CD14-positive monocyte (primary cell): ENCODE data around the gene RNF13. TPM values are rescaled to one million over a fixed set of nuclear protein-coding genes. Genes with fewer than 3 reads are reported as not detected.

Source experiments
- DNase-seq, 3 donors: peaks; one replicate each; pipeline ENCODE4 v3.0.0-alpha.2; 2011 to 2022
- H2AFZ ChIP-seq: 2 replicates; pipeline ENCODE4 v1.6.0; 2012; ENCODE audit warnings: mild to moderate bottlenecking, low read depth, low read length, inconsistent platforms; ENCODE audit not compliant: insufficient read depth, poor library complexity, severe bottlenecking
- H3K27ac ChIP-seq, 2 donors: 1 replicate in 1 of 2; 2 replicates in 1 of 2; pipeline ENCODE4 v1.5.1; 2012 to 2013; ENCODE audit warnings: low read length in 2 of 2, control low read depth in 1 of 2, inconsistent platforms in 1 of 2, low read depth in 1 of 2, mild to moderate bottlenecking in 1 of 2
- H3K27me3 ChIP-seq, 2 donors: one replicate each; pipeline versions ENCODE4 v1.6.0 to v1.6.1; 2011 to 2013; ENCODE audit warnings: low read length in 2 of 2; ENCODE audit not compliant: control insufficient read depth in 2 of 2, insufficient read depth in 2 of 2
- H3K36me3 ChIP-seq, 2 donors: replicated peaks in 1 of 2; 1 replicate in 1 of 2; 2 replicates in 1 of 2; pipeline versions ENCODE4 v1.5.1 to v1.6.1; 2012 to 2013; ENCODE audit warnings: low read length in 2 of 2, control low read depth in 1 of 2, inconsistent platforms in 1 of 2, mild to moderate bottlenecking in 1 of 2; ENCODE audit not compliant: insufficient read depth in 2 of 2, control insufficient read depth in 1 of 2
- H3K4me1 ChIP-seq, 2 donors: 1 replicate in 1 of 2; 2 replicates in 1 of 2; pipeline versions ENCODE4 v1.5.1 to v1.6.1; 2012 to 2013; ENCODE audit warnings: low read length in 2 of 2, control low read depth in 1 of 2, inconsistent platforms in 1 of 2, mild to moderate bottlenecking in 1 of 2, moderate library complexity in 1 of 2; ENCODE audit not compliant: insufficient read depth in 2 of 2, control insufficient read depth in 1 of 2
- H3K4me2 ChIP-seq: replicated peaks from 2 replicates; pipeline ENCODE3; 2012; ENCODE audit warnings: low read length, moderate library complexity, mild to moderate bottlenecking; ENCODE audit not compliant: poor library complexity, severe bottlenecking; ENCODE audit errors: extremely low read depth
- H3K4me3 ChIP-seq, 3 experiments: fragments of 200-600 bp in 1 of 3; sonication (generic) in 1 of 3; replicated peaks in 1 of 3; 1 replicate in 2 of 3; 2 replicates in 1 of 3; pipeline ENCODE4 v1.5.1; 2011 to 2013; ENCODE audit warnings: low read length in 3 of 3, mild to moderate bottlenecking in 3 of 3, control low read depth in 2 of 3, low read depth in 2 of 3, inconsistent platforms in 1 of 3, moderate library complexity in 1 of 3
- H3K79me2 ChIP-seq: 2 replicates; pipeline ENCODE4 v1.6.0; 2012; ENCODE audit warnings: mild to moderate bottlenecking, control low read depth, inconsistent platforms, low read length, moderate library complexity; ENCODE audit not compliant: insufficient read depth
- H3K9ac ChIP-seq: 2 replicates; pipeline ENCODE4 v1.6.0; 2017; ENCODE audit warnings: low read length, mild to moderate bottlenecking; ENCODE audit not compliant: insufficient read depth, poor library complexity, severe bottlenecking
- H3K9me3 ChIP-seq, 2 donors: replicated peaks in 1 of 2; 1 replicate in 1 of 2; 2 replicates in 1 of 2; pipeline versions ENCODE4 v1.5.1 to v1.6.1; 2012 to 2013; ENCODE audit warnings: low read length in 2 of 2, control low read depth in 1 of 2; ENCODE audit not compliant: control insufficient read depth in 1 of 2, insufficient read depth in 1 of 2
- H4K20me1 ChIP-seq: 2 replicates; pipeline ENCODE4 v1.6.0; 2012; ENCODE audit warnings: mild to moderate bottlenecking, low read length, control low read depth, moderate library complexity; ENCODE audit not compliant: insufficient read depth
- H3K27ac Mint-ChIP-seq, 7 donors: one replicate each; pipeline ENCODE4 v1.8.0; 2020; ENCODE audit warnings: mild to moderate bottlenecking in 7 of 7, mixed read lengths in 7 of 7, moderate library complexity in 6 of 7, inconsistent platforms in 2 of 7
- H3K27me3 Mint-ChIP-seq, 3 donors: one replicate each; pipeline ENCODE4 v1.8.0; 2021 to 2022; ENCODE audit warnings: low read depth in 3 of 3, mild to moderate bottlenecking in 3 of 3, mixed read lengths in 3 of 3, moderate library complexity in 3 of 3, inconsistent platforms in 1 of 3
- H3K36me3 Mint-ChIP-seq, 2 donors: one replicate each; pipeline ENCODE4 v1.8.0; 2020; ENCODE audit warnings: mixed read lengths in 2 of 2, inconsistent platforms in 1 of 2, mild to moderate bottlenecking in 1 of 2
- H3K4me1 Mint-ChIP-seq: one replicate; pipeline ENCODE4 v1.8.0; 2020; ENCODE audit warnings: mild to moderate bottlenecking, mixed read lengths
- H3K4me3 Mint-ChIP-seq, 2 donors: one replicate each; pipeline ENCODE4 v1.8.0; 2020; ENCODE audit warnings: mild to moderate bottlenecking in 2 of 2, mixed read lengths in 2 of 2, moderate library complexity in 1 of 2
- H3K9me3 Mint-ChIP-seq, 7 donors: one replicate each; pipeline ENCODE4 v1.8.0; 2020 to 2022; ENCODE audit warnings: mixed read lengths in 7 of 7, mild to moderate bottlenecking in 6 of 7, moderate library complexity in 6 of 7, inconsistent platforms in 2 of 7
- WGBS: methylation state at CpG from one replicate; pipeline ENCODE4 v1.1.5; 2013; ENCODE audit warnings: missing lambda C conversion rate; ENCODE audit not compliant: insufficient coverage; 5-methylcytosine and 5-hydroxymethylcytosine counted together
- intact Hi-C, 2 donors: fragments of 100-400 bp; cut with micrococcal nuclease; formaldehyde crosslinking; loops; one replicate each; pipeline versions ENCODE4 v1.15.0 to v1.15.1; 2023
- polyA plus RNA-seq, 3 donors: library from polyadenylated mRNA; depleted of rRNA in 1 of 3; unstranded in 2 of 3; stranded (reverse) in 1 of 3; fragments of 300-500 nt in 2 of 3; fragments of >200 nt in 1 of 3; fragmentation: Illumina TruSeq in 2 of 3; gene quantifications; 1 replicate in 2 of 3; 2 replicates in 1 of 3; pipeline ENCODE4 v1.2.3, GENCODE V29; 2012 to 2021
- TF ChIP-seq, protein P1 (sequence below): fragments of 200-600 bp; IDR thresholded peaks from one replicate; pipeline ENCODE4 v1.8.0; 2022; ENCODE audit warnings: antibody characterized with exemption, mild to moderate bottlenecking

Gene RNF13
- polyA plus RNA-seq, 3 donors = 95.4 to 481 (median 462) TPM

DNA sequence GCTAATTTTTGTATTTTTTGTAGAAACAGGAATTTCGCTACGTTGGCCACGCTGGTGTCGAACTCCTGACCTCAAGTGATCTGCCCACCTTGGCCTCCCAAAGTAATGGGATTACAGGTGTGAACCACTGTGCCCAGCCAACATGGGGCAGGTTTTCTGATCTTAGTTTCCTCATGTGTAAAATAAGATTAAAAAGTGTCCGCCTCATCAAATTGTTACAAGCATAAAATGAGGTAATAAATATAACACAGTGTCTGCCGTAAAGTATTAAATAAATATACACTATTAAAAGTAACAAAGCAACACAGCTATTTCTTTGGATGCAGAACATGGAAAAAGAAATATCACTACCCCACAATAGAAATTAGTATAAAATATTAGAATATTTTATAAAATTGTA, 44.3 kb upstream of the RNF13 start:
- DNase-seq = no peak
- Mint-ChIP-seq H3K4me1 (no peaks in the 10 kb centered on the region), H3K4me3 (no peak overlapping the region), H3K27ac (no peak overlapping the region), H3K27me3 (peaks cover 1 to 9% (median 7%) of the 10 kb centered on the region in 3 donors), H3K9me3 (no peaks in the 10 kb centered on the region), H3K36me3 (no peaks in the 10 kb centered on the region)
- Histone ChIP-seq H3K9me3 (no peaks in the 10 kb centered on the region), H4K20me1 (no peaks in the 10 kb centered on the region), H3K4me1 (no peaks in the 10 kb centered on the region), H3K27ac (no peak overlapping the region), H3K79me2 (no peaks in the 10 kb centered on the region), H3K4me3 (no peak overlapping the region), H3K27me3 (peaks cover 2 to 4% of the 10 kb centered on the region in 2 donors), H3K9ac (no peak overlapping the region), H3K36me3 (no peaks in the 10 kb centered on the region), H3K4me2 (no peak overlapping the region), H2AFZ (no peak overlapping the region)
- intact Hi-C loops = no loop called here
- TF ChIP-seq, protein P1, sequence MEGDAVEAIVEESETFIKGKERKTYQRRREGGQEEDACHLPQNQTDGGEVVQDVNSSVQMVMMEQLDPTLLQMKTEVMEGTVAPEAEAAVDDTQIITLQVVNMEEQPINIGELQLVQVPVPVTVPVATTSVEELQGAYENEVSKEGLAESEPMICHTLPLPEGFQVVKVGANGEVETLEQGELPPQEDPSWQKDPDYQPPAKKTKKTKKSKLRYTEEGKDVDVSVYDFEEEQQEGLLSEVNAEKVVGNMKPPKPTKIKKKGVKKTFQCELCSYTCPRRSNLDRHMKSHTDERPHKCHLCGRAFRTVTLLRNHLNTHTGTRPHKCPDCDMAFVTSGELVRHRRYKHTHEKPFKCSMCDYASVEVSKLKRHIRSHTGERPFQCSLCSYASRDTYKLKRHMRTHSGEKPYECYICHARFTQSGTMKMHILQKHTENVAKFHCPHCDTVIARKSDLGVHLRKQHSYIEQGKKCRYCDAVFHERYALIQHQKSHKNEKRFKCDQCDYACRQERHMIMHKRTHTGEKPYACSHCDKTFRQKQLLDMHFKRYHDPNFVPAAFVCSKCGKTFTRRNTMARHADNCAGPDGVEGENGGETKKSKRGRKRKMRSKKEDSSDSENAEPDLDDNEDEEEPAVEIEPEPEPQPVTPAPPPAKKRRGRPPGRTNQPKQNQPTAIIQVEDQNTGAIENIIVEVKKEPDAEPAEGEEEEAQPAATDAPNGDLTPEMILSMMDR = no peak
- WGBS = 98% methylated on average over 4 of the region's 6 CpGs

- Histone ChIP-seq H3K27me3 (peaks cover 0 to 4% of the 10 kb centered on the region in 2 donors), H3K36me3 (no peaks in the 10 kb centered on the region), H3K4me2 (no peak overlapping the region), H3K9ac (no peak overlapping the region), H3K27ac (no peak overlapping the region), H3K9me3 (no peaks in the 10 kb centered on the region), H3K79me2 (no peaks in the 10 kb centered on the region), H4K20me1 (no peaks in the 10 kb centered on the region), H2AFZ (no peak overlapping the region), H3K4me1 (no peaks in the 10 kb centered on the region), H3K4me3 (no peak overlapping the region)
- WGBS = no CpG with 5 or more reads among the region's 2 CpGs
- no peaks in the 10 kb centered on the region for H3K9me3 Mint-ChIP-seq
- TF ChIP-seq, protein P1 = peak; percentile 12
- DNase-seq = no peak
- H3K27me3 Mint-ChIP-seq = peaks cover 1 to 9% (median 6%) of the 10 kb centered on the region in 3 donors
- intact Hi-C loops = loop anchor here in 1 of 2 donors (5.0 kb wide), 1 partner anchor 37 kb away; no protein-coding TSS in a partner anchor
- H3K27ac Mint-ChIP-seq = no peak overlapping the region
- H3K36me3 Mint-ChIP-seq = no peaks in the 10 kb centered on the region
- no peak overlapping the region for H3K4me3 Mint-ChIP-seq
- no peaks in the 10 kb centered on the region for H3K4me1 Mint-ChIP-seq
These were observed 42.8 kb upstream of the RNF13 start for GRCh38 chr3:149770246-149770645.
